Smooth muscle cell (in vitro differentiated cells): ENCODE data around the gene OR2T11. TPM values are rescaled to one million over a fixed set of nuclear protein-coding genes. Genes with fewer than 3 reads are reported as not detected.
"Not testable (repeated sequence)": the region's sequence is repeated elsewhere in the genome, so short reads cannot be mapped to it uniquely, and the experiment has no call there.

Experiments
- DNase-seq: peaks from one replicate; lab custom pipeline; 2025; ENCODE audit not compliant: unreplicated experiment; lab: John Stamatoyannopoulos, UW
- H2AFZ ChIP-seq: fragments of 200-600 bp; sonication (generic); 2 replicates; pipeline ENCODE4 v1.6.0; 2016; ENCODE audit warnings: antibody characterized with exemption, low read depth, mild to moderate bottlenecking
- H3F3A ChIP-seq: fragments of 200-600 bp; sonication (generic); 2 replicates; pipeline ENCODE4 v1.6.0; 2017; ENCODE audit warnings: antibody characterized with exemption, low read depth
- H3K27ac ChIP-seq: fragments of 200-600 bp; sonication (generic); 2 replicates; pipeline ENCODE4 v1.5.1; 2016; ENCODE audit warnings: low read depth, mild to moderate bottlenecking
- H3K27me3 ChIP-seq: fragments of 200-600 bp; sonication (generic); 2 replicates; pipeline ENCODE4 v1.6.1; 2016; ENCODE audit warnings: low read depth, mild to moderate bottlenecking
- H3K36me3 ChIP-seq: fragments of 200-600 bp; sonication (generic); 2 replicates; pipeline ENCODE4 v1.5.1; 2016; ENCODE audit warnings: low read depth
- H3K4me1 ChIP-seq: fragments of 200-600 bp; sonication (generic); 2 replicates; pipeline ENCODE4 v1.5.1; 2016; ENCODE audit warnings: low read depth
- H3K4me2 ChIP-seq: fragments of 200-600 bp; sonication (generic); 2 replicates; pipeline ENCODE4 v1.6.0; 2016; ENCODE audit warnings: mild to moderate bottlenecking
- H3K4me3 ChIP-seq: fragments of 200-600 bp; sonication (generic); 2 replicates; pipeline ENCODE4 v1.5.1; 2016; ENCODE audit warnings: mild to moderate bottlenecking
- H3K79me2 ChIP-seq: fragments of 200-600 bp; sonication (generic); 2 replicates; pipeline ENCODE4 v1.6.0; 2016; ENCODE audit warnings: low read depth, mild to moderate bottlenecking
- H3K9ac ChIP-seq: fragments of 200-600 bp; sonication (generic); 2 replicates; pipeline ENCODE4 v1.6.0; 2016; ENCODE audit warnings: low read depth
- H3K9me3 ChIP-seq: fragments of 200-600 bp; sonication (generic); replicated peaks from 2 replicates; pipeline ENCODE4 v1.5.1; 2016; ENCODE audit warnings: low read depth
- H4K20me1 ChIP-seq: fragments of 200-600 bp; sonication (generic); 2 replicates; pipeline ENCODE4 v1.6.0; 2016; ENCODE audit warnings: low read depth
- WGBS: methylation state at CpG from one replicate; pipeline ENCODE4 v1.1.7; 2016; ENCODE audit warnings: low lambda C conversion rate; 5-methylcytosine and 5-hydroxymethylcytosine counted together
- polyA plus RNA-seq: library from polyadenylated mRNA; unstranded; fragments of >200 nt; fragmentation: Nextera tagmentation; extraction: Ambion mirVana; gene quantifications from 2 replicates; pipeline ENCODE4 v1.2.1, GENCODE V29; 2016
- small RNA-seq: library from RNA; depleted of rRNA; stranded (forward); fragments of <200 nt; gene quantifications from one replicate; pipeline ENCODE3, GENCODE V24; 2014
- total RNA-seq: library from RNA; depleted of rRNA; stranded (reverse); fragments of >200 nt; gene quantifications from 2 replicates; pipeline ENCODE4 v1.2.3, GENCODE V29; 2014
- TF ChIP-seq, protein P1 (sequence below): fragments of 200-600 bp; sonication (generic); IDR thresholded peaks from 2 replicates; pipeline ENCODE4 v1.5.1; 2017; ENCODE audit warnings: borderline replicate concordance, mild to moderate bottlenecking, antibody characterized with exemption; ENCODE audit not compliant: insufficient read depth, poor library complexity, severe bottlenecking

OR2T11 gene
- total and polyA plus RNA-seq, 2 experiments from 2014 or later, result not detected

DNA sequence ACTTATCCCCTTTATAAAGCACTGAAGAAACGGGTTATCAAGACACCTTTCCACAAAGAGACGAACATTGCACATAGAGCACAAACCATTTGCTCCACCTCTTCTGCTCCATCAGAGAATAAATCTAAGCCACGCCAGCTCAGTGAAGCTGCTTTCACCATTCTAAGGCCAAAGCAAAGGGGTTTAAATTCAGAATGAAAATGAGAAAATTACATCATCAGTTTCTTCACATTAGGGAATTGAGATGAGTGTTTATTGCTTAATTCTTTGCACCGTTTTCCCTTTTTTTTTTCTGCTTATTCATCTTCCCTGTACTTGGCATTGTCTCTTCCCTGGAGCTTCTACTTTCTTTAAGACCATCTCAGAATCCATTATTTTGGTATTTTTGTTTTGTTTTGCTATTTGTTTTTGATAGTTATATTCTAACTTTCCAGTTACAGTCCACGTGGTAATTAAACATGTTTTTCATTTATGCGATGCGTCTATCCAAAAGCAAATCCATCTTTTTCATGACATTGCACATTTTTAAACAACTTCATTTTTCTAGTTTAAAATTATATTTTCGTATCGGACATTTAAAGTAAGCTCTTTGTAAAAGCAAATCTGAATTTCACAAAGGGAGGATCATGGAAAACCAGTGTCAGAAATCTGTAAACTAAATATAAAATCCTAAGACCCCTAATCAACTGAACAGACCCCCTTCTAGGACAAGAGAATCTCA, 58.5 kb downstream of the OR2T11 start:
- Histone ChIP-seq H3K36me3 (no peaks in the 10 kb centered on the region), H2AFZ (no peak overlapping the region), H4K20me1 (no peaks in the 10 kb centered on the region), H3F3A (no peaks in the 10 kb centered on the region), H3K9me3 (no peaks in the 10 kb centered on the region), H3K4me3 (no peak overlapping the region), H3K27me3 (no peaks in the 10 kb centered on the region), H3K27ac (no peak overlapping the region), H3K4me1 (no peaks in the 10 kb centered on the region), H3K4me2 (no peak overlapping the region), H3K9ac (no peak overlapping the region), H3K79me2 (no peaks in the 10 kb centered on the region)
- 73% methylated on average over 9 of the region's 9 CpGs for WGBS
- DNase-seq, result no peak
- TF ChIP-seq, protein P1, sequence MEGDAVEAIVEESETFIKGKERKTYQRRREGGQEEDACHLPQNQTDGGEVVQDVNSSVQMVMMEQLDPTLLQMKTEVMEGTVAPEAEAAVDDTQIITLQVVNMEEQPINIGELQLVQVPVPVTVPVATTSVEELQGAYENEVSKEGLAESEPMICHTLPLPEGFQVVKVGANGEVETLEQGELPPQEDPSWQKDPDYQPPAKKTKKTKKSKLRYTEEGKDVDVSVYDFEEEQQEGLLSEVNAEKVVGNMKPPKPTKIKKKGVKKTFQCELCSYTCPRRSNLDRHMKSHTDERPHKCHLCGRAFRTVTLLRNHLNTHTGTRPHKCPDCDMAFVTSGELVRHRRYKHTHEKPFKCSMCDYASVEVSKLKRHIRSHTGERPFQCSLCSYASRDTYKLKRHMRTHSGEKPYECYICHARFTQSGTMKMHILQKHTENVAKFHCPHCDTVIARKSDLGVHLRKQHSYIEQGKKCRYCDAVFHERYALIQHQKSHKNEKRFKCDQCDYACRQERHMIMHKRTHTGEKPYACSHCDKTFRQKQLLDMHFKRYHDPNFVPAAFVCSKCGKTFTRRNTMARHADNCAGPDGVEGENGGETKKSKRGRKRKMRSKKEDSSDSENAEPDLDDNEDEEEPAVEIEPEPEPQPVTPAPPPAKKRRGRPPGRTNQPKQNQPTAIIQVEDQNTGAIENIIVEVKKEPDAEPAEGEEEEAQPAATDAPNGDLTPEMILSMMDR, result no peak

DNA sequence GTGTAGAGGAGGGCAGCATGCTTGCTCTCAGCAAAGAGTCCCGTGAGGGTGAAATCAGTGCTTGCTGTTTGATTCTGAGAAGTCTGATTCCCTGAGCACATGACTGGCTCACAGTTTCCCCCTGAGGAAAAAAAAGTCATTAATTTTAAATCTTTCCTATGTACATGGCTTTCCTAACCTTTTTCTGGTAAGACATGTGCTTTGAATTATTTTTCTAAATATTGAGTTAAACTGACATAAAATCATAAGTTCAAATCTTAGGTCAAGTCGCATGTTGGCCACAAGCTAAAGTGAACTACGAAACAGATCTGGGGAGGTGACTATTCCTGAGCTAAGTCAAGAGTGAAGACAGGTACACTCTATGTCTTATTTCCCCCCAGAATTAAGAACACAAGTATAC, 60.2 kb downstream of the OR2T11 start, which contains the start of gene OR2T34:
TSS of gene OR2T34 (minus strand) at position 101 of the 400 bp plus-strand sequence. CDS start at position 101, 0 bp downstream.
- H3K36me3 ChIP-seq, H3K4me2 ChIP-seq, H3K27me3 ChIP-seq, H2AFZ ChIP-seq, H3F3A ChIP-seq, H4K20me1 ChIP-seq, H3K4me3 ChIP-seq, H3K4me1 ChIP-seq, H3K9me3 ChIP-seq, H3K9ac ChIP-seq, DNase-seq, H3K79me2 ChIP-seq, H3K27ac ChIP-seq: not testable (repeated sequence)
- 78% methylated on average over 3 of the region's 3 CpGs for WGBS

DNA sequence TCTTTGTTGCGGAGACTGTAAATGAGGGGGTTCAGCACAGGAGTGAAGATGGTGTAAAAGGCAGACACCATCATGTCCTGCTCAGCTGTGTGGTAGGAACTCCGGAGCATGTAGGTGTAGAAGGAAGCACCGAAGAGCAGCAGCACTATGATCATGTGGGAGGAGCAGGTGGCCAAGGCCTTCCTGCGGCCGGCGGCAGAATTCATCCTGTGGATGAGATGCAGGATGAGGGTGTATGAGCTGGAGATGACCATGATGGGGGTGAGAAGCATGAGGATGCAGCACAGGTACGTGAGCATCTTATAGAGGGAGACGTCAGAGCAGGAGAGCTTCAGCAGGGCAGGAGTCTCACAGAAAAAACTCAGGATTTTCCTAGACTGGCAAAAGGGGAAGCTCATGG, 61.0 kb downstream of the OR2T11 start:
- H3K27me3 ChIP-seq, H3K79me2 ChIP-seq, H3K36me3 ChIP-seq, H3K27ac ChIP-seq, H3F3A ChIP-seq, H3K4me3 ChIP-seq, H3K9ac ChIP-seq, DNase-seq, H3K4me2 ChIP-seq, H2AFZ ChIP-seq, H3K9me3 ChIP-seq, H3K4me1 ChIP-seq, H4K20me1 ChIP-seq: not testable (repeated sequence)
- WGBS, result 76% methylated on average over 5 of the region's 8 CpGs

Small RNA genes within 50 kb of the gene (small RNA-seq; reads per million reads assigned to genes)
- gene RF00019, result not detected

Other genes with a start within 250 kb of the OR2T11 start
- not detected in 2 replicates for gene OR2T1, start 232.0 kb downstream of the OR2T11 start, total RNA-seq
- gene OR2T1, start 232.0 kb downstream of the OR2T11 start, polyA plus RNA-seq, result not detected in 2 replicates
- not detected in 2 replicates for gene OR2T2, start 189.5 kb downstream of the OR2T11 start, total RNA-seq
- not detected in 2 replicates for gene OR2T2, start 189.5 kb downstream of the OR2T11 start, polyA plus RNA-seq
- not detected in 2 replicates for gene OR2T3, start 161.7 kb downstream of the OR2T11 start, total RNA-seq
- not detected in 2 replicates for gene OR2T3, start 161.7 kb downstream of the OR2T11 start, polyA plus RNA-seq
- 0.04 TPM in 1 of 2 replicates, not detected in the other for gene OR2T5, start 146.5 kb downstream of the OR2T11 start, total RNA-seq
- gene OR2T5, start 146.5 kb downstream of the OR2T11 start, polyA plus RNA-seq, result not detected in 2 replicates
- not detected in 2 replicates for gene OR2G6, start 127.0 kb downstream of the OR2T11 start, total RNA-seq
- gene OR2G6, start 127.0 kb downstream of the OR2T11 start, polyA plus RNA-seq, result not detected in 2 replicates
- gene OR2T29, start 72.3 kb downstream of the OR2T11 start, total RNA-seq, result not detected in 2 replicates
- gene OR2T29, start 72.3 kb downstream of the OR2T11 start, polyA plus RNA-seq, result not detected in 2 replicates
- gene OR2T34, start 60.3 kb downstream of the OR2T11 start, total RNA-seq, result not detected in 2 replicates
- not detected in 2 replicates for gene OR2T34, start 60.3 kb downstream of the OR2T11 start, polyA plus RNA-seq
- not detected in 2 replicates for gene OR2T10, start 37.4 kb downstream of the OR2T11 start, total RNA-seq
- gene OR2T10, start 37.4 kb downstream of the OR2T11 start, polyA plus RNA-seq, result not detected in 2 replicates
- not detected in 2 replicates for gene OR2T35, start 10.2 kb upstream of the OR2T11 start, total RNA-seq
- gene OR2T35, start 10.2 kb upstream of the OR2T11 start, polyA plus RNA-seq, result not detected in 2 replicates
- gene OR2T27, start 20.4 kb upstream of the OR2T11 start, total RNA-seq, result not detected in 2 replicates
- not detected in 2 replicates for gene OR2T27, start 20.4 kb upstream of the OR2T11 start, polyA plus RNA-seq
- gene OR14I1, start 67.7 kb upstream of the OR2T11 start, total RNA-seq, result not detected in 2 replicates
- not detected in 2 replicates for gene OR14I1, start 67.7 kb upstream of the OR2T11 start, polyA plus RNA-seq
- gene LYPD8, start 120.7 kb upstream of the OR2T11 start, total RNA-seq, result not detected in 2 replicates
- gene LYPD8, start 120.7 kb upstream of the OR2T11 start, polyA plus RNA-seq, result not detected in 2 replicates
- gene SH3BP5L, start 190.8 kb upstream of the OR2T11 start, total RNA-seq, result 14.7 and 18.6 TPM in 2 replicates
- gene SH3BP5L, start 190.8 kb upstream of the OR2T11 start, polyA plus RNA-seq, result 5.5 and 7.4 TPM in 2 replicates
- gene ZNF672, start 203.1 kb upstream of the OR2T11 start, total RNA-seq, result 22.6 and 28.7 TPM in 2 replicates
- gene ZNF672, start 203.1 kb upstream of the OR2T11 start, polyA plus RNA-seq, result 20.1 and 25.8 TPM in 2 replicates
- gene ZNF692, start 224.0 kb upstream of the OR2T11 start, total RNA-seq, result 10.4 and 24.8 TPM in 2 replicates
- 25.9 and 40.5 TPM in 2 replicates for gene ZNF692, start 224.0 kb upstream of the OR2T11 start, polyA plus RNA-seq